Hematopoietic multipotent progenitor cell treated with erythropoietin and hydrocortisone succinate and interleukin-3 and kit ligand, for 4 days (in vitro differentiated cells): Measurements from ENCODE around the gene HBP1.
A peak's percentile ranks its signal among the peaks of the same experiment; 100 is the strongest.
"Not testable (repeated sequence)": the region's sequence is repeated elsewhere in the genome, so short reads cannot be mapped to it uniquely, and the experiment has no call there.

Source experiments
- DNase-seq: peaks from one replicate; pipeline ENCODE4 v3.0.0-alpha.2; 2015

The HBP1 gene

GRCh38 chr7:107232568-107233090, 63.8 kb downstream of the HBP1 start:
- peak; percentile 12 for DNase-seq

- DNase-seq = no peak
Measured at GRCh38 chr7:107233174-107233573, 64.4 kb downstream of the HBP1 start.

GRCh38 chr7:107233981-107234380, 65.2 kb downstream of the HBP1 start:
- DNase-seq = no peak

DNA sequence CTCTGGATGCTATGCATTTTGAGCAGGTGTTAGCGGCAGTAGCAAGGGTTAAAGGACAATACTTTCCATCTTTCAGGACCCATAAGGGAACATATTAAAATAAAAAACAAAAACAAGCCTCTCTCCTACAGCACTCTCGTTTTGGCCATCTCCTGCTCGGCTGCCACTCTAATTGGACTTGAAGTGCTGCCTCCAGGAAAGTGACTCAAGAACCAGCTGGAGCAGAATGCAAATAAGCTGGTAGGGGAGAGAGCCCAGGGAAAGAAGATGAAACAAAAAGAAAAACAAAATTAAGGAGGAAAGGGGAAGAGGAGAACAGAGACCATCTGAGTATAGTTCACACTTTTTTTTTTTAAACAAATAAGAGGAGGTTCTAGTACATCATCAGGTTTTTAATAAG, 65.6 kb downstream of the HBP1 start:
- no peak for DNase-seq

- no peak for DNase-seq
Measured at GRCh38 chr7:107236862-107237261, 68.1 kb downstream of the HBP1 start.

GRCh38 chr7:107237451-107237850, 68.6 kb downstream of the HBP1 start:
- no peak for DNase-seq

GRCh38 chr7:107242267-107242666, 73.5 kb downstream of the HBP1 start:
- no peak for DNase-seq

DNA sequence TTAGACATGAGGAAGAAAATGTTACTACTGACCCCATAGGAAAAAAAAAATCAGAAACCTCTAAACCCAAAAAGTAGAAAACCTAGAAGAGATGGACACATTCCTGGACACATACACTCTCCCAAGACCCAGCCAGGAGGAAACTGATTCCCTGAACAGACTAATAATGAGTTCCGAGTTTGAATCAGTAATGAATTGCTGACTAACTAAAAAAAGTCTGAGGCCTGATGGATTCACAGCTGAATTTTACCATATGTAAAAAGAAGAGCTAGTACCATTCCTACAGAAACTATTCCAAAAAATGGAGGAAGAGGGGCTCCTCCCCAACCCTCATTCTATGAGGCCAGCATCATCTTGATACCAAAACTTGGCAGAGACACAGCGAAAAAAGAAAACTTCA, 75.8 kb downstream of the HBP1 start:
- no peak for DNase-seq

GRCh38 chr7:107246836-107247235, 78.0 kb downstream of the HBP1 start:
- DNase-seq = not testable (repeated sequence)

GRCh38 chr7:107248551-107249316, 79.9 kb downstream of the HBP1 start:
- no peak for DNase-seq

DNA sequence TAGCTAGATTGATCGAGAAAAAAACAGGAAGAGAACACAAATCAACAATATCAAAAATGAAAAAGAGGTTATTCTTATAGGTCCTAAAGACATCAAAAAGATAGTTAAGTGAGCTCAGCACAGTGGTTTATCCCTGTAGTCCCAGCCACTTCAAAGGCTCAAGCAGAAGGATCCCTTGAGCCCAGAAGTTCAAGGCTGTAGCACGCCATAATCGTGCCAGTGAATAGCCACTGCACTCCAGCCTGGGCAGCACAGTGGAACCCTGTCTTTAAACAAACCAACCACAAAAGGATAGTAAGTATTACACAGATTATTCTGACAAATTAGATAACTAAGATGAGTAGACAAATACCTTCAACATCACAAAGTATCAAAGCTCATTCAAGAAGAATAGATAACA, 83.2 kb downstream of the HBP1 start:
- DNase-seq = no peak
